Endothelial cell of umbilical vein (primary cell): Measurements from ENCODE around the gene AMPH.
"Not testable (repeated sequence)": the region's sequence is repeated elsewhere in the genome, so short reads cannot be mapped to it uniquely, and the experiment has no call there.

Experiments used
- EZH2 ChIP-seq: IDR thresholded peaks from 2 replicates; pipeline ENCODE4 v1.6.1; 2012; ENCODE audit warnings: borderline replicate concordance, low read depth, mild to moderate bottlenecking, moderate library complexity, low read length, inconsistent platforms; ENCODE audit not compliant: severe bottlenecking
- FOS ChIP-seq: IDR thresholded peaks from 2 replicates; pipeline ENCODE4 v1.6.1; 2011; ENCODE audit warnings: mild to moderate bottlenecking, low read length, moderate library complexity, borderline replicate concordance; ENCODE audit not compliant: insufficient read depth
- GATA2 ChIP-seq: IDR thresholded peaks from 2 replicates; pipeline ENCODE4 v1.7.0; 2011; ENCODE audit warnings: low read depth, mild to moderate bottlenecking, moderate library complexity, mixed read lengths, low read length; ENCODE audit not compliant: insufficient read length, insufficient read depth
- JUN ChIP-seq: IDR thresholded peaks from 2 replicates; pipeline ENCODE4 v1.6.1; 2011; ENCODE audit warnings: borderline replicate concordance, low read depth; ENCODE audit not compliant: insufficient read length, insufficient read depth
- MAX ChIP-seq: IDR thresholded peaks from 2 replicates; pipeline ENCODE4 v1.6.1; 2011; ENCODE audit not compliant: insufficient read depth, insufficient read length
- MYC ChIP-seq: IDR thresholded peaks from one replicate; pipeline ENCODE4 v1.6.1; 2011; ENCODE audit warnings: mild to moderate bottlenecking, low read depth, low read length
- POLR2A ChIP-seq: IDR thresholded peaks from 2 replicates; pipeline ENCODE4 v1.6.1; 2012; ENCODE audit warnings: low read depth, mild to moderate bottlenecking, control low read depth, low read length
- POLR2AphosphoS5 ChIP-seq: IDR thresholded peaks from 2 replicates; pipeline ENCODE4 v1.6.1; 2012; ENCODE audit warnings: low read depth, mild to moderate bottlenecking, control low read depth, low read length, moderate library complexity; ENCODE audit not compliant: insufficient read depth
- TF ChIP-seq, protein P1 (sequence below), 2 donors: IDR thresholded peaks; 1 replicate in 1 of 2; 2 replicates in 1 of 2; pipeline ENCODE4 v1.5.1; 2011; ENCODE audit warnings: low read length in 2 of 2, mild to moderate bottlenecking in 2 of 2, moderate library complexity in 2 of 2, control low read depth in 1 of 2, inconsistent platforms in 1 of 2, low read depth in 1 of 2; ENCODE audit not compliant: insufficient read depth in 1 of 2; ENCODE audit errors: extremely low read depth in 1 of 2

DNA sequence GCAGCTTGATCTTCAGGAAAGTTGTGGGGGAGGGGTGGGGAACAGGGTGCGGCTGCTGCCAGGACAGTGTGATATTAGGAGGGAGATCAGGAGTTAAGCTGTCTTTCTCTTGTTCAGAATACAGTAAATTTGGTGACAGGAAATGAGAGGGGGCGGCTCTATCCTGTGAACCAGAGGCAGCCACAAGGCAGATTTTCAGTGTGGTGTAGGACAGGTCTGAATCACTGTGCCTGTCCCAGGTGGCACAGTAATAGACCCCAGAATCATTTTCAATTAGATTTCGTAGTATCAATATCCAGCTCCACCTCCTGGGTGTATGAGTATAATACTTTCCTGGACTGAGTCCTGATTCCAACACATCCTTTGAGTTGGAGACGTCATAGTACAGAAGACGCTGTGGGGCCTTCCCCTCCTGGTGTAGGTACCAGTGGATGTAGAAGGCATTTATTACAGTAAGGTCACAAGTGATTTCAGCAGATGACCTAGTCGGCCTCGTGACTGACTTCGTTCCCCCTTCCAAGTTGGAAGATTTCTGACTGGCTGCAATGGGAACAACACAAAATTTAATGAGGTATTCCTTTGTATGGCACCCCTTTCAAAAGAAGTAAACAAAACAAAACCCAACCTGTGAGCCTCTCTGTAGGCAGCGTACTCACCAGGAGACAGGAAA, 281.9 kb downstream of the AMPH start:
- TF ChIP-seq, protein P1, sequence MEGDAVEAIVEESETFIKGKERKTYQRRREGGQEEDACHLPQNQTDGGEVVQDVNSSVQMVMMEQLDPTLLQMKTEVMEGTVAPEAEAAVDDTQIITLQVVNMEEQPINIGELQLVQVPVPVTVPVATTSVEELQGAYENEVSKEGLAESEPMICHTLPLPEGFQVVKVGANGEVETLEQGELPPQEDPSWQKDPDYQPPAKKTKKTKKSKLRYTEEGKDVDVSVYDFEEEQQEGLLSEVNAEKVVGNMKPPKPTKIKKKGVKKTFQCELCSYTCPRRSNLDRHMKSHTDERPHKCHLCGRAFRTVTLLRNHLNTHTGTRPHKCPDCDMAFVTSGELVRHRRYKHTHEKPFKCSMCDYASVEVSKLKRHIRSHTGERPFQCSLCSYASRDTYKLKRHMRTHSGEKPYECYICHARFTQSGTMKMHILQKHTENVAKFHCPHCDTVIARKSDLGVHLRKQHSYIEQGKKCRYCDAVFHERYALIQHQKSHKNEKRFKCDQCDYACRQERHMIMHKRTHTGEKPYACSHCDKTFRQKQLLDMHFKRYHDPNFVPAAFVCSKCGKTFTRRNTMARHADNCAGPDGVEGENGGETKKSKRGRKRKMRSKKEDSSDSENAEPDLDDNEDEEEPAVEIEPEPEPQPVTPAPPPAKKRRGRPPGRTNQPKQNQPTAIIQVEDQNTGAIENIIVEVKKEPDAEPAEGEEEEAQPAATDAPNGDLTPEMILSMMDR (IDR thresholded peaks at IDR 0.05; ENCODE audit: extremely low read depth in 1 of 2, insufficient read depth in 1 of 2, low read depth in 1 of 2, low read length in 2 of 2) = not testable (repeated sequence)
- not testable (repeated sequence) for TF ChIP-seq MAX, POLR2A, POLR2AphosphoS5, EZH2, GATA2, JUN, FOS, MYC
